HG03095 (cell line): ENCODE results near the gene PTOV1.

Source experiments
- ATAC-seq: cut with Tn5 transposase; IDR thresholded peaks from one replicate; pipeline ENCODE4 v1.9.1; 2021; ENCODE audit warnings: moderate library complexity; ENCODE audit not compliant: unreplicated experiment

Gene PTOV1

DNA sequence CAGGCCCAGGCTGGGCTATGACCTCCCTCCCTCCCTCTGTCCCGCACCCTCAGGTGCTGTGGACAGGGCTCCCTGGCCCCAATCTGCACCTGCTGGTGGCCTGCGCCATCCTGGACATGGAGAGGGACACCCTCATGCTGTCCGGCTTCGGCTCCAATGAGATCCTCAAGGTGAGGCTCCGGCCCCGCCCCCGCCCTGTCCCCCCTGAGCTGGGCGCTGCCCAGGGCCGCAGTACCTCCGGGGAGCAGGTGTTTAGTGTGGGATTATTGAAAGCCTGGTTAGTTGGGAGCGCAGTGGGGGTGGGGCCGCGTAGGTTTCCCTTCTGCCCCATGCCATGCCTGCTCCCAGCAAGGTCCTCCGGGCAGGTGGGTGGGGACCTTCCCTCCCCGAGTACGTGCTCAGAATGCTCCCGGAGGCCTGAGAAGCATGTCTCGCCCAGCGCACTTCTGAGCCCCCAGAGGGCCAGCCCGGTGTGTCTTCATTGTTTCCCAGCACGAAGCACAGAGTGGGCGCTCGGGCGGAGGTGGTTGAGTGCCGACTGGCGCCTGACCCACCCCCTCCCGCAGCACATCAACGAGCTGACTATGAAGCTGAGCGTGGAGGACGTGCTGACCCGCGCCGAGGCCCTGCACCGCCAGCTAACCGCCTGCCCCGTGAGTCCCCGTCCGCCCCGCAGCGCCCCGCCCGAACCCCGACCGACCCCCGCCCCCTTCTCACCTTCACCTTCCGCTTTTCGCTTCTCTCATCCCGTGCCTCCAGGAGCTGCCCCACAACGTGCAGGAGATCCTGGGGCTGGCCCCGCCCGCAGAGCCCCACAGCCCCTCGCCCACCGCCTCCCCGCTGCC lies 36.9 kb downstream of the PTOV1 start:
- no peak for ATAC-seq

DNA sequence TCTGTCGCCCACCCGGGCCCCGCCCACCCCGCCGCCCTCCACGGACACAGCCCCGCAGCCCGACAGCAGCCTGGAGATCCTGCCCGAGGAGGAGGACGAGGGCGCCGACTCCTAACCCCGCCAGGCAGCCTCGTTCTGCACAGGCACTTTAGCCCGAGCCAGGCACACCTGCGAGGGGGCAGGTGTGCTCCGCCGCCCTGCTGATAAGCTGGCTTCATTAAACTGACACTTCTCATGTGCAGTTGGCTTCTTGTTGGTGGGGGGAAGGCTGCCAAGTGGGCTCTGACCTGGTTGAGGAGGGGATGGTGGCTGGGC lies 37.5 kb downstream of the PTOV1 start:
- ATAC-seq: no peak

DNA sequence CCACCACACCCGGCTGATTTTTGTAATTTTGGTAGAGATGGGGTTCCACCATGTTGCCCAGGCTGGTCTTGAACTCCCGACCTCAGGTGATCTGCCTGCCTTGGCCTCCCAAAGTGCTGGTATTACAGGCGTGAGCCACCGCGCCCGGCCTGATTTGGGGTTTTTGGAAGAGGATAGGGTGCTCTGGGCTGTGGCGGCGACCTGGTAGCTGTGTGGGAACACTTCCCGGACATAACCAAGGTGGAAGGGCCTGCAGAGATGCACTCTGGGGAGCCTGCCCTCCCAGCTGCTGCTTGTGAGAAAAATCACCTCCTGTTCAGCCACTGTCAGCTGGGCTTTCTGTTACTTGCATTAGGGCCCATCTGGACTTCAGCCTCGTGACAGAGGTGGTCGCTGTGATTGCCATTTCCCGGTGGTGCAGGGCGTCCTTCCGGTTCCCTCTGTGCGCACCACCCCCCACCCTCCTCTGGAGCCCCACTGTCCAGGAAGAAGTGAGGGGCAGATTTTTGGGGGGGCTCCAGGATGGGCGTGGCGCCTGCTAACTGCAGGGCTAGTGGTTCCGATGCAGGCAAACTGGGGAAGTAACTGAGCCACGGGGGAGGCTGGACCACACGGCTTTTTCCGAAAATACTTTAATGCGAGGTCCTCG lies 38.2 kb downstream of the PTOV1 start:
- no peak for ATAC-seq

DNA sequence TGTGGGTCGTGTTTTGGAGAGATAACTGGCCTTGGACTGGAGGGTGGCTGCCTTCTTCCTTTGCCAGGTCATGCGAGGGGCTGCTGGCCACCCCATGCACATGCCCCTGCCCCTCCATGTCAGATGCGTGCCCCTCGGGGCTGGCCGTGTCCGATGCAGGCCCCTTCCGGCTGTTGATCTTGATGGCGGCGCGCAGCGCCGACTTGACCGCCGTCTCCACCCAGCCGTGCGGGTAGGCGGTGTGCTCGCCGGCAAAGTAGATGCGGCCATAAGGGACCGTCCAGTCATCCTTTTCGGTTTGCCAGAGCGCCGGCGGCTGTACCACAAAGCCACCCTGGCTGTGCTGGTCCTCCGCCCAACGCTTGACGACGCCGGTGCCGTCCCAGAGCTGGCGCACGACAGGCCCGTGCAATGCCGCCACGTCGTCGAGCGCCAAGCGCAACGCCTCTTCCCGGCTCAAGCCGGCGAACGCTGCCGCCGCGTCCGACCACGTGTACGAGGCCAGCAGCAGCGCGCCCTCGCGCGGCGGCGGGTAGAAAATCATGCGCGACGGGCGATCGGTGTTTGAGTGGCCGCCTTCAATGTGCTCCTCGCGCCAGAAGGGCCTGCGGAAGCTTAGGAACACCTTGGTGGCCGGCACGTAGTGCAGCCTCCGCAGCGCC lies 38.9 kb downstream of the PTOV1 start:
- no peak for ATAC-seq

DNA sequence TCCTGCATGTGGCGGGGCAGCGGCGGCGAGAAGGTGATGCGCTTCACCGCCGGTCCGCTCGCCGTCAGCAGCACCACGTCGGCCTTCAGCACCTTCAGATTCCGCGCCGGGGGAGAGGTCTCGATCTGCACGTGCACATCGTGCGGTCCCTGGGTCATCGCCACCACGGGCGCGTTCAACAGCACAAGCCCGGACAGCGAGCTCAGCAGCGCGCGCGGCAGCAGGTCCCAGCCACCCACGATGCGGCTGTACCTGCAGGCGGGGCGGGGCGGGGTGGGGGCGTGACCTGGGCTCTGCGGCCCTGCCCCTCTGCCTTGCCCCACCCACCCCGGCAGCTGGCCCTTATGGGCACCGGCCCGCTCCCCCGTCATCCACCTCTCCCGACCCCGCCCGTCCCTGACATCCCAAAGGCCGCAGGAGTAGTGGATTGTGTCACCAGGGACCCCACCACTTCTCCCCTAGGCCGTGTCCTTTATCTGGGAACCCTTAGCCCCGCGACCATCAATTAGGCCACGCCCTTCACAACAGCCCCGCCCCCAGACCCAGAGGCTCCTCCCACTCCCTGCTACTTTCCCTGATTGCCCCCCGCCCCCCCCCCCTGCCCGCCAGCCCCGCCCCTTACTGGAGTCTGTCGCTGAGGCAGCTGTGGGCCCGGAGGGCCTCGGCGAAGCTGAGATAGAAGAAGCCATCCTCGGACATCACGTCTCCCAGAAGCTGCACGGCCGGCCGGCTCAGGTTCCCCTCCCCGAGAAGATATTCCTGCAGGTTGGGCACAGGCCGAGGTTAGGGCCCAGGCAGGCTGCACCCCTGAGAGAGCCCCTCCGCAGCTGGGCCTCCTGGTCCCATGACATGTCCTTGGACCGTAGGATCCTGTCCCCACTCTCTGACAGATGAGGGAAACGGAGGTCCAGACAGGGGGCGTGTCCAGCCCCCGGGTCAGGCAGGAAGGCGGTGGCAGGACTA lies 39.7 kb downstream of the PTOV1 start:
- ATAC-seq: no peak

DNA sequence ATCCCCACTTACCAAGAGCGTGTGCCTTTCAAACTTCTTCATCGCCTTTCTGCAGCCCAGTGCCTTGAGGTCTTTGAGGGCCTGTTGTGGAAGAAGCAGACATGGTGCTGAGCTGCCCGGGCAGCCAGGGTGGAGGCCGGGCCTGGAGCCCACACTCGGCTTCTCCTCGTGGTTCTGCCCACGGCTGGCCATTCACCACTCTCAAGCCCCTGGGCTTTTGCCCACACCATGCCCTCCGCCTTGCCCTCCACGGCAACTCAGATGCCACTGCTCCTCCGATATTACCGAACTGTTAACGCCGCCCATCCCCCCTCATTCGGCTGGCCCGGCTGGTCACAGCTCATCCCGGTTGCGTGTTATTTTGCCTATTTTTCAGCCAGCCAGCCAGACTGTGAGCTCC lies 40.4 kb downstream of the PTOV1 start:
- ATAC-seq: no peak

DNA sequence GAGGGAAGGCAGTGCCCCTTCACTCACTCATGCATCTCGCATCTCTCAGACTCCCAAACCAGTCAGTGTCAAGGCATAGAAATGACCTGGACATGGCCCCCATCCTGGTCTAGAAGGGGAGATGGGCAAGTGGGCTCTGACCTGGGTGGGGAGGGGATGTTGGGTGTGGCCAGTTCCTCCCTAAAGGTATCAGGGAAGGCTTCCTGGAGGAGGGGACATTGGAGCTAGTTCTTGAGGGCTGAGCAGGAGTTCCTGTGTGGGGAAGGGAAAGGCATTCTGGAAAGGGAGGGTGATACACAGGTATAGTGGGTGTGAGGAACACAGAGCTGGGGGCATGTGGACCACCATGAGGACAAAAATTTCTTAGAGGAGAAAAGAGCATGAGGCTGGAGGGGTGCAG lies 41.8 kb downstream of the PTOV1 start:
- no peak for ATAC-seq

DNA sequence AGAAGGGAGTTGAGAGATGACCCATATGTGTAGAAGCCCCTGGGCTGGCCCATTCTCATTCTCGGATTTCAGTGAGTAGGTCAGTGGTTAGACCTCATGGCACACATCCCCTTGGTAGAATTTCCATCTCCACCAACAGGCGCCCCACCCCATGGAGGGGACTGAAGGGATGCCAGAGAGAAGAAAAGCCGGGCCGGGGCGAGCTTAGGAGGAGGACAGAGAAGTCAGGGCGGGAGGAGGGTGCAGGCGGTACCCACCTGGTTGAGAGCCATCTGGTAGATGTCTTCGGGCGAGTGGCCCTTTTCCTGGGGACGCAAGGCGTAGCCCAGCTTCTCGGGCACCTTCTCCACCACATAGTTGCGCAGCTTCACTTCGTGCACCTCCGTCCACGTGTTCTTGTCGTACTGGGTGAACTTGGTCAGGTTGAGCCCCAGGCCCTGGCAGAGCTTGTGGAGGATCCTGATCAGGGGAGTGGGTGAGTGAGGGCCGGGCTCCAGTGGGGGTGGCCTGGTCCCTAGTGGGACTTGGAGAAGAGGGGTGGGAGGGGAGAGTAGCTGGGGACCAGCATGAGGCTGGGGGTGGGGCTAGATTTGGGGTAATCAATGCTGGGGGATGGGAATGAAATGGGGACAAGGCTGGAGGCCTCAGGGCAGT lies 43.2 kb downstream of the PTOV1 start:
- no peak for ATAC-seq

DNA sequence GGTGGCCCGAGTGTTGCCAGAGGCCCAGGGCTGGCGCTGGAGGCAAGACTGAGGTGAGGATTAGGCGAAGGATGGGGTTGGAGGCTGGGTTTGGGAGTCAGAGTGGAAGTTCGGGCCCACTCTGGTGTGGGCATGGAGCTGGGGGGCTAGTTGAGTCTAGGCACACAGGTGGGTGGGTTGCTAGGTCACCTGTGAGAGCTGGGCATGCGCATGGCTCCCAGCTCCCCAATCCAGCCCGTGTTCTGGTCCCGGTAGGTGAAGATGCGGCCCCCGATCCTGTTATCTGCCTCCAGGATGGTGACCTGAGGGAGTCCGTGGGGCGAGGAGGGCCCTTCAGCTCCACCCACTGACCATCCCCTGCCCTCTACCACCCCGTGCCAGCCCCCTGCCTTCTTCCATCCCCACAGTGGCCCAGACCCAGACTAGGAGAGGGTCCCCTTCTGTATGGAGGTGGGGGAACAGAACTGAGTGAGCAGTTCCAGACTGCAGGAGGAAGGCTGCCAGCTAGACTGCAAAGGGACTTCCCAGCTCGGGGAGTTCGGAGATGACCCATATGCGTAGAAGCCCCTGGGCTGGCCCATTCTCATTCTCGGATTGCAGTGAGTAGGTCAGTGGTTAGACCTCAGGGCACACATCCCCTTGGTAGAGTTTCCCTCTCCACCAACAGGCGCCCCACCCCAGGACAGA lies 44.1 kb downstream of the PTOV1 start:
- ATAC-seq: no peak

DNA sequence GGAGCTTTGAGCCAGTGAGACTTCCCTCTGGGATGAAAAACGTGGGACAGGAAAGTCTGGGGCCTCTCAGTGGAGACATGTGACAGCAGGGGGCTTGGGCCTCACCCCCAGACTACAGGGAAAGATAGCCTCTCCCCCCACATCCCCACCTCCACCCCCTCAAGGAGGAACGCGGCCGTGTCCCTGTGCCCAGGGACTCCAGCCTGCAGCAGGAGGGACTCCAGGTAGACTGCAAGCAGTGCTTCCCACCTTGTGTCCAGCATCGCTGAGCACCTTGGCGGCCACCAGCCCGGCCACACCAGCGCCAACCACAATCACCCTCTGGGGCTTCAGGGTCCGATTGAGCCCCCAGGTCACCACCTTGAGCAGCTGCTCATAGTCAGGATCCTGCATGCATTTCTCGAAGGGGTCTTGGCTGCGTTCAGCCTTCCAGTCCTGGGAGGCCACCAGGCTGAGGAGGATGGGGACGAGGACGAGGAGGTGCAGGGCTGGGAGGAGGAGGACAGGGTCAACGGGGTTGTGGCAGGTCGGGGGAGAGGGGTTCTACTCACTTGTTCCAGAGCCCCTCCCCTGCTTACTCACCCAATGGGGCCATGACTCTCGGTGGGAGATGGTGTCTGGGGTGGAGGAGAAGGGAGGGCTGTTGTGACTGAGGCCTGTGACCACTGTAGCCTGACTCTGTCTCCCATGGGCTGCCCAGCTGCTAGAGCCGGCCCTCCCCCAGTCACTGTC lies 44.8 kb downstream of the PTOV1 start:
- no peak for ATAC-seq

DNA sequence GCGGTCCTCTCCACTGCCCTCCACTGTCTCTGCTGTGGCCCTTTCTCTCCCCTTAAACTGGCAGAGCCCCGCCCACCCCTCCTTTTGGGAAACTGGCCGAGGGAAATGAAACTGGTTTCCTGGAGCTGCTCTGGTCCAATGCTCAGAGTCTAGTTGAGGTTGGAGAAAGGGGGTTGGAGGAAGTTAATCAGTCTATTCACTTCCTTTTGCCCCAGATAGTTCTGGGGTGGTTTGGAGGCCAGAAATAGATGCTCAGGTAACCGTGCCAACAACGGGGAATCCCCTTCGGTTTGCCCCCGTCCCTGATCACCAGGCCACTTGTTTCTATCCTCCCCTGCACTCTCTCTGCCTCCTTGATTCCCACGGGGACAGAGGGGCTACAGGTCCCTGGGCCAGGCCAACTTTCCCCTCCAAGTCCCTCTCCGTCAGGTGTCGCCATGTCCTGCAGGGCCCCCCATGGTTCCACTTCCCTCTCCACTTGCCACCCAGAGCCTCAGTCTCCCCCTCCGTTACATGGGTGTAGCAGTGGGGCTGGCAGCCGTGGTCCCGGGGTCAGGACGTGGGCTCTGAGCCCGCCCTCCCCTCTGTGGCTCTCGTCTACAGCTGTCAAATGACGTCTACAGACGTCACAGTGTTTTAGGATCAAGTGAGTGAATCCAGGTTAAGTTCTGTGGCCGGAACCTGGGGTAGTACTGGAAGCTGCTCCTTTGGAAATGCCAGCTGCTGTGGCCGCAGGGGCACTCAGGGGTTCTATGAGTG lies 46.1 kb downstream of the PTOV1 start, which contains the start of gene IL4I1:
IL4I1 (minus strand) TSS at position 25 of the 759 bp plus-strand sequence. CDS start 727 bp downstream, outside the sequence.
- ATAC-seq: peak; percentile 34

DNA sequence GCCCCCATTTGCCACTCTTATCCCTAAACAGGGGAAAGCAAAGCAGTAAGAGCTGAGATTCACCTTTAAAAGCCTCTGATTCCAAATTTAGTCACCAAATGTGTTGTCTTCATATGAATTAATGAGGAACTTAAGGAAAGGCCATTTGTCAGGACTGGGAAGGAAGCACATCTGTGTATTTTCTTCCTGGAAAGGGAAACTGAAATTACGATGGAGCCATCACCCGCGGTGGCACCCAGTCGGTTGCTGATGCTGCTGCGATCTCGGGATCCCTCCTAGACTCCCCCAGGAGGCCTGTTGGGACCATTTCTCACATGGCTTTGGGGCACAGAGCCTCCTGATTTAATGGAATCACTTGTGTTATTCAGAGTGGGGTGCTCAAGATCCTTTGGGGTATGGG lies 53.2 kb downstream of the PTOV1 start:
- no peak for ATAC-seq

DNA sequence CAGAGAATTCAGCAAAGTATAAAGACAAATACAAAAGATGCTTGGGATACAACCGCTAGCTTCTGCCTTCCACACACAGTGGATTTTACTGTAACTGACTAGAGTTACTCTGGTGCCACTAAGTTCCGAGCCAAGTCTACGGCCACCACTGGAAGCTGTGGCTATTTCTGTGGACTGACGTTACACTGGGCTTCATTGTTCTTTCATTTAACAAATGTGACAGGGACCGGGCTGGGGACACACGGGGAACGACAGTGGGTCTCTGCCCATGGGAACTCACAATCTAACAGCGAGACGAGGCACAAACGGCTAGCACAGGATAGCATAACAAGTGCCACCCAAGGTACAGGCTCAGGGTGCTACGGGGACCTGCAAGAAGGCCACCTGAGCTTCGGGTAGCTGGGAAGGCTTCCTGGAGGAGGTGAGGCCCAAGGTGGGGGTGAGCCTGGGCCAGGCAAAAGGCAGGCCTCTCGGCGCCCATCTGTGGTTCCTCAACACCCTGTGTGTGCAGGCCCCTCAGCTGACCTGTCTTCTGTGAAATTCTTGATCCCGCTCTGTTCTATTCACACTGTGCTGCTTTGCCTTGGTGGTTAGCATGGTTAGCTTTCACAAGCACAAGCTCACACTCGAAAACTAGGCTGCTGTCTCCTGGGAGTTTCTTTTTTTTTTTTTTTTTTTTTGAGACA lies 56.1 kb downstream of the PTOV1 start:
- no peak for ATAC-seq

DNA sequence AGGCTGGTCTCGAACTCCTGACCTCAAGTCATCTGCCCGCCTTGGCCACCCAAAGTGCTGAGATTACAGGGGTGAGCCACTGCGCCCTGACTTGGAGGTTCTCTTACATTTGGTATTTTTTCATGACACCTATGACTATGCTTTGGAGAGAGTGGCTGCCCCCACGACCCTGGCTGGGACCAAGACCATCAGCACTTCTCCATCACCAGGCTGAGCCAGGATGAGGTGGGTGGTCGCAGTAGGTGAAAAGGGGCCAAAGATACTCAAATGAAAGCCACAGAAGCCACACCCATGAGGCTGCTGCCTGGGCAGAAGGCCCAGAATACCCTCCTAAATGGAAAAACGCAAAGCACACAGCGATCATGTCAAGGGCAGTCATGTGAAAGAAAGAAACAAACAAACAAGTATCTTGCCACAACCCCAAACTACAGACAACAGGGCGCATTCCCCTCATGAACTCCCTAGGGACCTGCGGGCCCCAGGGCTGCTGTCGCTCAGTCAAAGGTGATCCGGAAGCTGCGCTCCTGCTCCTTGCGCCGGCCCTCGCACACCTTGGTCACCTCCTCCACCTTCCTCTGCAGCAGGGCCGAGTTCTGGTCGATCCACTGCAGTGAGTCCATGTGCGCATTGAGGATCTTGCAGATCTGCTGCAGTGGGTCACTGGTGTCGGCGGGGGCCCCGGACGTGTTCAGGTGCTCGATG lies 56.9 kb downstream of the PTOV1 start:
- no peak for ATAC-seq

DNA sequence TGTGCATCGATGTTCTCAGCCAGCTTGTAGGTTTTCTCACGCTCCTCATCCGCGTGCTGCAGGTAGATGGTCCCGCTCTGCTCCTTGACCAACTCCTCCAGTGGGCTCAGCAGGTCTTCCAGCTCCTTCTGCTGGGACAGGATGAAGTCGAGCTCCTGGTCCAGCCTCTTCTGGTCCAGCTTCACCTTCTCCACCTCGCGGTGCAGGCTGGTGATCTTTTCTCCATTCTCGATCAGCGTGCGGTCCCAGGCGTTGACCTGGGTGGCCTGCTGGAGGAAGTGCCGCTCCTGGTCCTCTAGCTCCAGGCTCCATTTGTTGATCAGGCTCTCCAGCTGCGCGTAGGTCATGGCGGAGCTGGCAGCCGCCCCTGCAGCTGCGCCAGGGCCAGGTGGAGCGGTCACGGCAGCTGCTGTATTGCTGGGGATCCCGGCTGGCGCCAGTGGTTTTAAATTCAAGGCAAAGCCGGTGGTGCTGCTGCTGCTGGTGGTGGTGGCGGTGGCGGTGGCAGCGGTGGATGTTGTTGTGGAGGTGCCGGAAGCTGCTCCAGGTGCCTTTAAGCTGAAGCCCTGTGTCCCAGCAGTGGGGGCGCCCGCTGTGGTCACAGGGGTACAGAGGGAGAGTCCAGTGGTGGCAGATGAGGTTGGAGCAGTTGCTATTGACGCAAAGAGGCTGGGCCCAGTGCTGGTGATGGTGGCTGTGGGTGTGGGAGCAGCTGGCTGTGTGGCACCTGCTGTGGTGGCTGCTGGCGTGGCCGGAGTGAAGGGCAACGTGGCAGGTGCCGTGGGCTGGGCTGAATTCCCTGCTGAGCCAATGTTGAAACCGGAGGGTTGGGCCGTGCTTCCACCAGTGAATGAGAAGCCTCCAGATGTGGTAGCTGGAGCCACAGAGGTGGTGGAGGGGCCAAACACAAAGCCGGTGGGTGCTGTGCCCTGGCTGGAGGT lies 57.8 kb downstream of the PTOV1 start:
- no peak for ATAC-seq

DNA sequence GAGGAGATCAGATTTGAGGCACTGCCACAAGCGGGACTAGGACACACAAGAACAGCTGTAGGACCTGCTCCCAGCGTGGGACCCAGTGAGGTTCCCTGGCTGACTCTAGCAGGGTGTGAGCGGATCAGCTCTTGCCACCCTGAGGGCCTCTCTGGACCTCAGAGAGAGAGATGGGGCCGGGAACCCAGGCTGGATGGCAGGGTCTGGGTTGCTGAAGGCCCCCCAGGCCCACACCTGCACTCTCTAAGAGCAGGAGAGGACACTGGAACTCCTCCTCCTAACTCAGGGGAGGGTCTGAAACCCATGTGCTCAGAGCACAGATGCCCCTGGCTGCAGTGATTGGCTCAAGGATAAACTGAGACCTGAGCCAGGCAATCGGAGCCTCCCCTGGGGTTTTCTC lies 59.2 kb downstream of the PTOV1 start:
- no peak for ATAC-seq
